H1 (cell line): Measurements from ENCODE around the gene MTM1. TPM values are rescaled to one million over a fixed set of nuclear protein-coding genes. Genes with fewer than 3 reads are reported as not detected.

ENCODE experiments used
- CTCF ChIA-PET: fragments of 300-600 bp; sonication (Branson Sonifier 250); formaldehyde crosslinking; loops from one replicate; lab custom pipeline; 2021; ENCODE audit not compliant: partially characterized antibody; lab: Charles Lee
- POLR2A ChIA-PET: fragments of 300-600 bp; sonication (Branson Sonifier 250); formaldehyde crosslinking; loops from one replicate; lab custom pipeline; 2021; ENCODE audit warnings: inconsistent platforms; ENCODE audit not compliant: partially characterized antibody; lab: Charles Lee
- DNase-seq, 2 experiments: peaks; one replicate each; pipeline versions ENCODE4 v3.0.0 to v3.0.0-alpha.2; 2010 to 2022; ENCODE audit warnings: low spot score in 2 of 2, low read depth in 1 of 2, mixed read lengths in 1 of 2
- FAIRE-seq: peaks from 2 replicates; lab custom pipeline; 2011; peaks lifted over from hg19 to GRCh38; lab: Jason Lieb, UNC
- H2AFZ ChIP-seq: 2 replicates; pipeline ENCODE4 v1.8.1; 2012; ENCODE audit warnings: low read length, inconsistent platforms
- H2AK5ac ChIP-seq: 2 replicates; pipeline ENCODE4 v1.6.1; 2013; ENCODE audit warnings: low read depth, low read length
- H2BK120ac ChIP-seq: replicated peaks from 2 replicates; pipeline ENCODE3; 2013; ENCODE audit warnings: low read depth, low read length, inconsistent platforms
- H2BK12ac ChIP-seq: 2 replicates; pipeline ENCODE4 v1.6.1; 2013; ENCODE audit warnings: low read depth, low read length
- H2BK15ac ChIP-seq: 2 replicates; pipeline ENCODE4 v1.6.1; 2013; ENCODE audit warnings: low read length
- H2BK20ac ChIP-seq: 2 replicates; pipeline ENCODE4 v1.6.1; 2013; ENCODE audit warnings: low read length
- H2BK5ac ChIP-seq: 2 replicates; pipeline ENCODE4 v1.6.1; 2013; ENCODE audit warnings: low read depth, low read length
- H3K14ac ChIP-seq: 2 replicates; pipeline ENCODE4 v1.6.1; 2013; ENCODE audit warnings: inconsistent platforms; ENCODE audit not compliant: insufficient read length
- H3K18ac ChIP-seq: 2 replicates; pipeline ENCODE4 v1.6.1; 2013; ENCODE audit warnings: low read length; ENCODE audit errors: extremely low read depth
- H3K23ac ChIP-seq: 2 replicates; pipeline ENCODE4 v1.6.1; 2013; ENCODE audit warnings: inconsistent platforms; ENCODE audit not compliant: insufficient read length
- H3K23me2 ChIP-seq: 2 replicates; pipeline ENCODE4 v1.6.1; 2013; ENCODE audit warnings: low read depth, low read length
- H3K27ac ChIP-seq: 2 replicates; pipeline ENCODE4 v1.6.1; 2011; ENCODE audit warnings: low read depth, low read length, inconsistent platforms
- H3K27me3 ChIP-seq, 4 experiments: replicated peaks in 1 of 4; 1 replicate in 1 of 4; 2 replicates in 3 of 4; pipeline versions ENCODE4 v1.6.1 to v1.8.1; 2011 to 2013; ENCODE audit warnings: low read length in 3 of 4, mild to moderate bottlenecking in 3 of 4, inconsistent platforms in 2 of 4, mixed read lengths in 2 of 4, moderate library complexity in 1 of 4; ENCODE audit not compliant: control insufficient read depth in 3 of 4, insufficient read depth in 3 of 4; ENCODE audit errors: extremely low read depth in 1 of 4
- H3K36me3 ChIP-seq, 4 experiments: 2 replicates each; pipeline versions ENCODE4 v1.6.1 to v1.8.1; 2011 to 2013; ENCODE audit warnings: mild to moderate bottlenecking in 4 of 4, low read length in 3 of 4, moderate library complexity in 2 of 4, control low read depth in 1 of 4, inconsistent platforms in 1 of 4; ENCODE audit not compliant: insufficient read depth in 4 of 4, control insufficient read depth in 2 of 4
- H3K4ac ChIP-seq: replicated peaks from 2 replicates; pipeline ENCODE3; 2013; ENCODE audit warnings: low read length, low read depth, mixed read lengths, inconsistent platforms; ENCODE audit not compliant: insufficient read length
- H3K4me1 ChIP-seq, 4 experiments: replicated peaks in 1 of 4; 1 replicate in 1 of 4; 2 replicates in 3 of 4; pipeline versions ENCODE4 v1.6.1 to v1.8.1; 2011 to 2013; ENCODE audit warnings: low read length in 3 of 4, inconsistent platforms in 2 of 4, mixed read lengths in 1 of 4; ENCODE audit not compliant: insufficient read depth in 4 of 4, control insufficient read depth in 3 of 4
- H3K4me2 ChIP-seq, 2 experiments: 2 replicates each; pipeline versions ENCODE4 v1.6.1 to v1.8.1; 2011 to 2013; ENCODE audit warnings: low read depth in 2 of 2, low read length in 2 of 2, control low read depth in 1 of 2, inconsistent platforms in 1 of 2, mild to moderate bottlenecking in 1 of 2; ENCODE audit not compliant: insufficient read depth in 1 of 2
- H3K4me3 ChIP-seq, 4 experiments: fragments of 200-600, 300-600 bp in 1 of 4; sonication (generic), shearing (Covaris generic), sonication (Bioruptor Twin) in 1 of 4; 2 replicates each; pipeline versions ENCODE4 v1.5.1 to v1.8.1; 2011 to 2016; ENCODE audit warnings: low read length in 4 of 4, low read depth in 3 of 4, control low read depth in 2 of 4, inconsistent platforms in 2 of 4, mild to moderate bottlenecking in 2 of 4, mixed read lengths in 1 of 4, moderate library complexity in 1 of 4; ENCODE audit not compliant: insufficient read depth in 2 of 4; ENCODE audit errors: extremely low read depth in 1 of 4
- H3K56ac ChIP-seq: replicated peaks from 2 replicates; pipeline ENCODE3; 2013; ENCODE audit warnings: low read depth, mild to moderate bottlenecking, mixed read lengths, low read length, inconsistent platforms; ENCODE audit not compliant: insufficient read length
- H3K79me1 ChIP-seq: 2 replicates; pipeline ENCODE4 v1.6.1; 2013; ENCODE audit warnings: low read depth, low read length, control low read depth
- H3K79me2 ChIP-seq, 2 experiments: 2 replicates each; pipeline versions ENCODE4 v1.6.1 to v1.8.1; 2012 to 2013; ENCODE audit warnings: low read length in 2 of 2, mild to moderate bottlenecking in 2 of 2, inconsistent platforms in 1 of 2; ENCODE audit not compliant: insufficient read depth in 2 of 2, control insufficient read depth in 1 of 2
- H3K9ac ChIP-seq, 4 experiments: replicated peaks in 1 of 4; 1 replicate in 1 of 4; 2 replicates in 3 of 4; pipeline versions ENCODE4 v1.6.1 to v1.8.1; 2011 to 2013; ENCODE audit warnings: low read depth in 3 of 4, low read length in 3 of 4, control low read depth in 2 of 4, mild to moderate bottlenecking in 2 of 4, moderate library complexity in 2 of 4, inconsistent platforms in 1 of 4; ENCODE audit errors: extremely low read depth in 1 of 4
- H3K9me3 ChIP-seq, 2 experiments: 2 replicates each; pipeline versions ENCODE4 v1.6.1 to v1.8.1; 2012 to 2013; ENCODE audit warnings: mild to moderate bottlenecking in 2 of 2, moderate library complexity in 2 of 2, control low read depth in 1 of 2, inconsistent platforms in 1 of 2, low read depth in 1 of 2, low read length in 1 of 2, mixed read lengths in 1 of 2; ENCODE audit not compliant: insufficient read depth in 2 of 2
- H4K20me1 ChIP-seq, 2 experiments: replicated peaks in 1 of 2; 2 replicates each; pipeline versions ENCODE3 to v1.8.1; 2011 to 2013; ENCODE audit warnings: inconsistent platforms in 2 of 2, low read length in 2 of 2, mild to moderate bottlenecking in 1 of 2; ENCODE audit not compliant: insufficient read depth in 2 of 2, control insufficient read depth in 1 of 2
- H4K5ac ChIP-seq: 2 replicates; pipeline ENCODE4 v1.6.1; 2013; ENCODE audit warnings: low read length, low read depth, mixed read lengths, inconsistent platforms; ENCODE audit not compliant: insufficient read length
- H4K8ac ChIP-seq: 2 replicates; pipeline ENCODE4 v1.8.0; 2013; ENCODE audit warnings: mild to moderate bottlenecking, moderate library complexity, low read length, inconsistent platforms; ENCODE audit not compliant: insufficient read depth; ENCODE audit errors: extremely low read depth
- H4K91ac ChIP-seq: replicated peaks from 2 replicates; pipeline ENCODE3; 2013; ENCODE audit warnings: low read length, mixed read lengths, inconsistent platforms; ENCODE audit not compliant: insufficient read length
- ATF2 ChIP-seq: IDR thresholded peaks from 2 replicates; pipeline ENCODE4 v1.6.1; 2012; ENCODE audit warnings: low read length, inconsistent platforms
- BRCA1 ChIP-seq: IDR thresholded peaks from 2 replicates; pipeline ENCODE4 v1.6.1; 2012; ENCODE audit warnings: low read depth, low read length, improper control_type of control experiment
- EP300 ChIP-seq, 2 experiments: IDR thresholded peaks; 1 replicate in 1 of 2; 2 replicates in 1 of 2; pipeline ENCODE4 v1.6.1; 2011 to 2012; ENCODE audit warnings: low read depth in 2 of 2, low read length in 2 of 2, mild to moderate bottlenecking in 2 of 2, borderline replicate concordance in 1 of 2, inconsistent platforms in 1 of 2, moderate library complexity in 1 of 2
- TAF1 ChIP-seq: IDR thresholded peaks from 2 replicates; pipeline ENCODE4 v1.6.1; 2011; ENCODE audit warnings: mild to moderate bottlenecking, low read depth, low read length
- WGBS, 2 experiments: shearing (Covaris generic) in 1 of 2; methylation state at CpG; one replicate each; pipeline versions ENCODE4 v1.1.6 to v1.1.7; 2013 to 2015; ENCODE audit warnings: low lambda C conversion rate in 2 of 2, mixed read lengths in 2 of 2, inconsistent platforms in 1 of 2, low coverage in 1 of 2, missing lambda C conversion rate in 1 of 2; ENCODE audit not compliant: insufficient replicate concordance in 2 of 2, insufficient coverage in 1 of 2, insufficient read length in 1 of 2; ENCODE audit errors: extremely low coverage in 1 of 2, missing lambda C conversion rate in 1 of 2; 5-methylcytosine and 5-hydroxymethylcytosine counted together
- polyA plus RNA-seq, 7 experiments: library from polyadenylated mRNA; depleted of rRNA in 3 of 7; stranded (reverse) in 5 of 7; unstranded in 2 of 7; fragments of >200 nt in 5 of 7; fragments of 200-250 nt in 2 of 7; gene quantifications; 1 replicate in 5 of 7; 2 replicates in 1 of 7; 4 replicates in 1 of 7; pipeline versions ENCODE4 v1.2.1 to v1.2.3, GENCODE V29; 2011 to 2013; ENCODE audit warnings: missing spikeins in 2 of 7, mixed read lengths in 2 of 7
- total RNA-seq: library from RNA; stranded (reverse); fragmentation: NEBNext Ultra II Directional; extraction: Animal tissue kit (Norgen Biotek cat#: 25700); gene quantifications from 2 replicates; pipeline ENCODE4 v1.2.1, GENCODE V29; 2021

The MTM1 gene
- total and polyA plus RNA-seq, 2 of the 8 experiments (the other 6 are each of a cell fraction or from before 2014, with no cell fraction given) = 2.3 to 8.4 TPM

GRCh38 chrX:150683112-150683511 lies 114.7 kb downstream of the MTM1 start:
- FAIRE-seq (no peak), DNase-seq (no peak)
- H3K4me1 ChIP-seq = no peaks in the 10 kb centered on the region; a peak in 1 of 7 replicates
- no peak overlapping the region for H3K4ac ChIP-seq
- no peaks in the 10 kb centered on the region for H4K20me1 ChIP-seq
- H3K4me2 ChIP-seq = no peak overlapping the region
- H2BK12ac ChIP-seq = no peak overlapping the region
- no peaks in the 10 kb centered on the region for H3K79me2 ChIP-seq
- CTCF ChIA-PET = interaction anchor here (0.6 to 1.9 kb wide), 13 partner anchors 10 to 321 kb away, joined by 3 to 7 read pairs (median 5); partner anchors contain the start of gene MTMR1
- H3K56ac ChIP-seq = no peak overlapping the region
- no peaks in the 10 kb centered on the region for H3K36me3 ChIP-seq
- H2BK20ac ChIP-seq = no peak overlapping the region
- no peak overlapping the region for H2AK5ac ChIP-seq
- no peak overlapping the region for H4K8ac ChIP-seq
- no peak overlapping the region for H2AFZ ChIP-seq
- no peak overlapping the region for H3K23ac ChIP-seq
- H3K9me3 ChIP-seq = no peaks in the 10 kb centered on the region
- H4K5ac ChIP-seq = no peak overlapping the region
- H3K9ac ChIP-seq = no peak overlapping the region
- H2BK120ac ChIP-seq = no peak overlapping the region
- no peaks in the 10 kb centered on the region for H3K27me3 ChIP-seq
- H2BK5ac ChIP-seq = no peak overlapping the region
- H3K23me2 ChIP-seq = no peaks in the 10 kb centered on the region
- no peak overlapping the region for H3K18ac ChIP-seq
- no peak overlapping the region for H2BK15ac ChIP-seq
- no peak overlapping the region for H3K27ac ChIP-seq
- no peak overlapping the region for H4K91ac ChIP-seq
- no peaks in the 10 kb centered on the region for H3K79me1 ChIP-seq
- no peak overlapping the region for H3K4me3 ChIP-seq
- no peak overlapping the region for H3K14ac ChIP-seq
- POLR2A ChIA-PET = interaction anchor here (0.8 kb wide), 1 partner anchor 14 kb away, joined by 3 read pairs; no protein-coding TSS in a partner anchor
- 89% methylated on average over 3 of the region's 3 CpGs; no CpG with 5 or more reads in 1 of the 2 experiments for WGBS, 2 experiments
- TF ChIP-seq TAF1 = no peak
- TF ChIP-seq ATF2 = no peak
- no peak for TF ChIP-seq EP300 (IDR thresholded peaks at IDR 0.05; ENCODE audit: borderline replicate concordance in 1 of 2, low read depth in 2 of 2, low read length in 2 of 2)
- TF ChIP-seq BRCA1 = no peak
